Common myeloid progenitor, CD34-positive (primary cell): ENCODE data around the gene GIN1. TPM values are rescaled to one million over a fixed set of nuclear protein-coding genes. Genes with fewer than 3 reads are reported as not detected.
A peak's percentile ranks its signal among the peaks of the same experiment; 100 is the strongest.
"Not testable (repeated sequence)": the region's sequence is repeated elsewhere in the genome, so short reads cannot be mapped to it uniquely, and the experiment has no call there.

Experiments used
- CTCF ChIA-PET: fragments of 350-600 bp; sonication (Branson Sonifier 250); formaldehyde crosslinking; loops from one replicate; lab custom pipeline; 2021; ENCODE audit warnings: antibody characterized with exemption; lab: Charles Lee
- POLR2A ChIA-PET: fragments of 350-600 bp; sonication (Branson Sonifier 250); formaldehyde crosslinking; loops from one replicate; lab custom pipeline; 2021; ENCODE audit warnings: antibody characterized with exemption; lab: Charles Lee
- DNase-seq, 3 donors: peaks; one replicate each; pipeline versions ENCODE4 v3.0.0 to v3.0.0-alpha.2; 2013
- H3K27ac ChIP-seq, 2 experiments: 1 replicate in 1 of 2; 2 replicates in 1 of 2; pipeline ENCODE4 v1.7.0; 2013; ENCODE audit warnings: inconsistent platforms in 2 of 2, low read length in 2 of 2, mild to moderate bottlenecking in 2 of 2, low read depth in 1 of 2, moderate library complexity in 1 of 2; ENCODE audit not compliant: severe bottlenecking in 2 of 2, insufficient read depth in 1 of 2, poor library complexity in 1 of 2
- H3K27me3 ChIP-seq, 5 experiments: replicated peaks in 2 of 5; 1 replicate in 3 of 5; 2 replicates in 2 of 5; pipeline versions ENCODE4 v1.6.1 to v1.7.0; 2013; ENCODE audit warnings: low read length in 4 of 5, mild to moderate bottlenecking in 2 of 5, moderate library complexity in 2 of 5, inconsistent platforms in 1 of 5; ENCODE audit not compliant: insufficient read depth in 5 of 5, control insufficient read depth in 4 of 5
- H3K36me3 ChIP-seq, 4 experiments: 1 replicate in 2 of 4; 2 replicates in 2 of 4; pipeline versions ENCODE4 v1.6.1 to v1.7.0; 2013; ENCODE audit warnings: low read length in 3 of 4, control low read depth in 1 of 4, mild to moderate bottlenecking in 1 of 4; ENCODE audit not compliant: control insufficient read depth in 4 of 4, insufficient read depth in 4 of 4
- H3K4me1 ChIP-seq, 4 experiments: 1 replicate in 3 of 4; 2 replicates in 1 of 4; pipeline versions ENCODE4 v1.6.1 to v1.7.1; 2013; ENCODE audit warnings: low read length in 3 of 4, mild to moderate bottlenecking in 3 of 4, control low read depth in 1 of 4, inconsistent platforms in 1 of 4, moderate library complexity in 1 of 4; ENCODE audit not compliant: control insufficient read depth in 4 of 4, insufficient read depth in 4 of 4; ENCODE audit errors: control extremely low read depth in 1 of 4
- H3K4me3 ChIP-seq, 7 experiments: 1 replicate in 4 of 7; 2 replicates in 3 of 7; pipeline versions ENCODE4 v1.5.1 to v1.7.0; 2013; ENCODE audit warnings: mild to moderate bottlenecking in 7 of 7, low read length in 6 of 7, moderate library complexity in 6 of 7, inconsistent platforms in 2 of 7, low read depth in 2 of 7, control low read depth in 1 of 7; ENCODE audit not compliant: insufficient read depth in 4 of 7, control insufficient read depth in 1 of 7; ENCODE audit errors: extremely low read depth in 1 of 7
- H3K9me3 ChIP-seq, 5 experiments: 1 replicate in 4 of 5; 2 replicates in 1 of 5; pipeline versions ENCODE4 v1.6.1 to v1.7.1; 2013; ENCODE audit warnings: low read length in 4 of 5, mild to moderate bottlenecking in 2 of 5, inconsistent platforms in 1 of 5, low read depth in 1 of 5, moderate library complexity in 1 of 5; ENCODE audit not compliant: control insufficient read depth in 4 of 5, insufficient read depth in 2 of 5; ENCODE audit errors: control extremely low read depth in 1 of 5
- WGBS: methylation state at CpG from one replicate; pipeline ENCODE4 v1.1.5; 2013; ENCODE audit not compliant: insufficient coverage; 5-methylcytosine and 5-hydroxymethylcytosine counted together
- polyA plus RNA-seq: library from polyadenylated mRNA; unstranded; fragments of 120-200 nt; gene quantifications from one replicate; pipeline ENCODE4 v1.2.1, GENCODE V29; 2013

GIN1 gene, protein sequence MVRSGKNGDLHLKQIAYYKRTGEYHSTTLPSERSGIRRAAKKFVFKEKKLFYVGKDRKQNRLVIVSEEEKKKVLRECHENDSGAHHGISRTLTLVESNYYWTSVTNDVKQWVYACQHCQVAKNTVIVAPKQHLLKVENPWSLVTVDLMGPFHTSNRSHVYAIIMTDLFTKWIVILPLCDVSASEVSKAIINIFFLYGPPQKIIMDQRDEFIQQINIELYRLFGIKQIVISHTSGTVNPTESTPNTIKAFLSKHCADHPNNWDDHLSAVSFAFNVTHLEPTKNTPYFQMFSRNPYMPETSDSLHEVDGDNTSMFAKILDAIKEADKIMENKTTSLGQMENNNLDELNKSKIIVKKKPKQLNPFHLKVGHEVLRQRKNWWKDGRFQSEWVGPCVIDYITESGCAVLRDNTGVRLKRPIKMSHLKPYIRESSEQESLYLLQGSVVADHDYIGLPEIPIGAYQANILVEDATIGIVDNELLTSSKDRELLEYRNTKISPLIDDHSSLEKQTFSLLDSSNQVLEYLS
- polyA plus RNA-seq = 4.6 TPM

DNA sequence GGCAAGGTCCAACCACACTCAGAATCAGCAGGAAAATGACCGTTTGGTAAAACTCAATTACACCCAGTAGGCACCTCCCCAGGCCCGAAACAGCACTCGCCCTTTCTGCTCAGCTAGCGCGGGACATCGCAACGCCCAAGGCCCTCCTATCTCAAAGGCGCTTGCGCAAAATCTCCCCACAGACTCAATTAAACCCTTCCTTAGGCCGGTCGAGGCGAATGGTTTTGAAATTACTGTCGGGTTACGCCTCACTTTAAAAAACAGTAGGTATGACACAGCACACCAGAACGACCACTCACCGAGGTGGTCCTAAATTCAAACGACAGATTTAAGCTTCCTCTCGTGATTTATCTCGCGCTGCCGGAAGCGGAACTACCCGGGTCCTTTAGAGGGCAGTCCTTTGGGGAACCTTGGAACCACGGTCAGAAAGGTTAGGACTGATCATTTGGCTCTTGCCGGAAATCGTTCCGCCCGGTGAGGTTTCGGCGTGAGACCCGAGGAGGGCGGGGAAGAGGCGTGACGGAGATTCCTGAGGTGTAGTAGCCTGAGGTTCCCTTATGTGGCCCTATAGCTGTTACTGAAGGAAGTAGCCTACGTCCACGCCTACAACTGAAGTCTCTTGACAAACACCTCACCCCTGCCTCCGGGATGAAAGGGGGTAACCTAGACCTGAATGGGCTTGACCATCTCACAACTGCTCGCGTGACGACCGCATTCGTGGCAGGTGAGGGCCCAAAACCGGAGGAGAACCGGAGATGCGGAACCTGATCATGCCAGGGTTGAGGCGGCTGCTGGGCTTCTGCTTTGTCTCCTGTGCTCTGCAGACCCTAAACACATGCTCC is at the start of gene GIN1, which contains the start of gene PPIP5K2:
GIN1 (minus strand) TSS at position 374 of the 842 bp plus-strand sequence. CDS start 11,431 bp downstream, outside the sequence.
PPIP5K2 (plus strand) TSS at position 537 of the 842 bp plus-strand sequence. CDS start 9,289 bp downstream, outside the sequence.
- Histone ChIP-seq H3K27me3 (no peaks in the 10 kb centered on the region), H3K4me3 (peak within 1 kb of the TSS; percentile 82 to 100 (median 98)), H3K4me1 (peaks cover 14 to 45% (median 33%) of the 10 kb centered on the region in 4 experiments), H3K9me3 (no peaks in the 10 kb centered on the region), H3K27ac (peak within 1 kb of the TSS; percentile 88 to 97), H3K36me3 (peaks cover 0 to 13% (median 3%) of the 10 kb centered on the region in 4 experiments)
- ChIA-PET CTCF (interaction anchor here (0.9 to 2.4 kb wide), 8 partner anchors 10 to 1177 kb away, joined by 3 to 6 read pairs (median 3); partner anchors contain the start of gene SLCO4C1), POLR2A (interaction anchor here (0.6 to 1.2 kb wide), 4 partner anchors 9 to 152 kb away, joined by 3 to 8 read pairs (median 5); no protein-coding TSS in a partner anchor)
- peak; percentile 100 for DNase-seq
- WGBS = under 1% methylated on average over 42 of the region's 46 CpGs

DNA sequence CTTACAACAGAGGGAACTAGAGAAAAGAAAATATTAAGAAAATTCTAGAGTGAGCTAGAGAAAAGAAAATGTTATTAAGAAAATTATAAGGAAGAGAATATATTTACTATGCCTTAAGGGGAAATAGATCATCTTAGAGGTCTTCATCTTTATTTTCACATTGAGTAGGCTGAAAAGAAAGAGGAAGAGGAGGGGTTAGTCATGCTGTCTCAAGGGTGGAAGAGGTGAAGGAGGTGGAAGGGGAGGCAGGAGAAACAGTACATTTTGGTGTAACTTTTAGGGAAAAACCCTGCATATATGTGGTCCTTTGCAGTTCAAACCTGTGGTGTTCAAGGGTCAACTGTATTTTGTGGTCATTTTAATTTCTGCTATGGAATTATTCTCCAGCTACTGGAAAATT is 46.8 kb upstream of the GIN1 start:
- Histone ChIP-seq H3K36me3 (peaks cover 8 to 42% (median 21%) of the 10 kb centered on the region in 4 experiments), H3K27ac (no peak overlapping the region), H3K27me3 (no peaks in the 10 kb centered on the region), H3K9me3 (no peaks in the 10 kb centered on the region), H3K4me1 (no peaks in the 10 kb centered on the region), H3K4me3 (no peak overlapping the region)
- ChIA-PET CTCF (no interaction called here), POLR2A (interaction anchor here (0.7 kb wide), 1 partner anchor 362 kb away, joined by 4 read pairs; no protein-coding TSS in a partner anchor)
- DNase-seq = peak in 2 of 3 donors; percentile 3 to 13

DNA sequence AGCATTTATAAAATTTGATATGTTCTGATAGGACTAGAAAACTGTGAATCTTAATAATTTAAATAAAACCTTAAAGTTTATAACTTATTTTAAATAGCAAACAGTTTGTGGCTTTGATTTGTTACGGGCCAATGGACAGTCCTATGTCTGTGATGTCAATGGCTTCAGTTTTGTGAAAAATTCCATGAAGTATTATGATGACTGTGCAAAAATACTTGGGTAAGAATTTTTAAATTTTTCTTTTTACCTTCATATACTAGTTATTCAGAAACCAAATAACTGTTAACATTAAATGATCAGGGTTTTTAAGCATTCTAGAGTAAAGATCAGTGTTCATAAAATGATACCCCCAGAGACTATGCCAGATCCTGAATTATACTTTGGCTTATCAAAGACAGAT is 31.2 kb upstream of the GIN1 start:
- no peaks in the 10 kb centered on the region for H3K9me3 ChIP-seq
- H3K36me3 ChIP-seq = peaks cover 6 to 39% (median 22%) of the 10 kb centered on the region in 4 experiments
- H3K4me3 ChIP-seq = no peak overlapping the region
- POLR2A ChIA-PET = no interaction called here
- no peaks in the 10 kb centered on the region for H3K27me3 ChIP-seq
- H3K4me1 ChIP-seq = no peaks in the 10 kb centered on the region
- WGBS = no CpG with 5 or more reads among the region's 1 CpG
- no peak overlapping the region for H3K27ac ChIP-seq
- CTCF ChIA-PET = no interaction called here
- no peak for DNase-seq

DNA sequence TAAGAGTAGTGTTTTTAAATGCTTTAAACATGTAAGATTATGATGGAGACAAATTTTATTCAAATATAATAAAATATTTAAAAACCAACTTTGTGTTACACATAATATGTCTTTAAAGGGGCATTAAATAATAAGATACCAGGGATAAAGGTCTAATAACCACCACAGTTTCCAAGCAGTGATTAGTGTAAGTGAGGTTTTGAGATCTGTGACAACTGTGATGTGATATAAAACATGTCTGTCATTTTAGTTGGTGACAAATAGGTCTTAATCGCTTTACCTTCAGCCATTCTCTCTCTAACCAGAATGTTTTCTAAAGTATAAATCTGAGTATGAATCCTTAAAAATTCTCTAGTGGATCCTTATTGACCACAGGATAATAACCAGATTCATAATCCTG is 28.3 kb upstream of the GIN1 start:
- peaks cover 6 to 26% (median 15%) of the 10 kb centered on the region in 4 experiments for H3K36me3 ChIP-seq
- DNase-seq = no peak
- peaks cover 0 to 3% (median 0%) of the 10 kb centered on the region in 4 experiments for H3K4me1 ChIP-seq
- H3K27ac ChIP-seq = no peak overlapping the region
- WGBS = no CpG with 5 or more reads among the region's 1 CpG
- no peaks in the 10 kb centered on the region for H3K27me3 ChIP-seq
- CTCF ChIA-PET = no interaction called here
- H3K9me3 ChIP-seq = no peaks in the 10 kb centered on the region
- POLR2A ChIA-PET = no interaction called here
- no peak overlapping the region for H3K4me3 ChIP-seq

DNA sequence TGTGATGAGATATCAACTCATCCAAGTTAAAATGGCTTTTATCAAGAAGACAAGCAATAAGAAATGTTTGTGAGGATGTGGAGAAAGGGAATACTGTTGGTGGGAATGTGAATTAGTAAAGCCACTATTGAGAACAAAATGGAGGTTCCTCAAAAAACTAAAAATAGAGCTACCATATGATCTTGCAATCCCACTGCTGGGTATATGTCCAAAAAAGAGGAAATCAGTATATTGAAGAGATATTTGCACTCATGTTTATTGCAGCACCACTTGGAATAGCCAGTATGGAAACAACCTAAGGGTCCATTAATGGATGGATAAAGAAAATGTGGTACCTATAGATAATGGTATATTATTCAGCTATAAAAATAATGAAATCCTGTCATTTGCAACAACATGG is 25.3 kb upstream of the GIN1 start:
- no peak overlapping the region for H3K27ac ChIP-seq
- H3K4me1 ChIP-seq = peaks cover 0 to 3% (median 0%) of the 10 kb centered on the region in 4 experiments
- H3K27me3 ChIP-seq = no peaks in the 10 kb centered on the region
- POLR2A ChIA-PET = no interaction called here
- H3K9me3 ChIP-seq = no peaks in the 10 kb centered on the region
- H3K36me3 ChIP-seq = peaks cover 0 to 13% (median 11%) of the 10 kb centered on the region in 4 experiments
- H3K4me3 ChIP-seq = no peak overlapping the region
- CTCF ChIA-PET = no interaction called here
- no peak for DNase-seq

DNA sequence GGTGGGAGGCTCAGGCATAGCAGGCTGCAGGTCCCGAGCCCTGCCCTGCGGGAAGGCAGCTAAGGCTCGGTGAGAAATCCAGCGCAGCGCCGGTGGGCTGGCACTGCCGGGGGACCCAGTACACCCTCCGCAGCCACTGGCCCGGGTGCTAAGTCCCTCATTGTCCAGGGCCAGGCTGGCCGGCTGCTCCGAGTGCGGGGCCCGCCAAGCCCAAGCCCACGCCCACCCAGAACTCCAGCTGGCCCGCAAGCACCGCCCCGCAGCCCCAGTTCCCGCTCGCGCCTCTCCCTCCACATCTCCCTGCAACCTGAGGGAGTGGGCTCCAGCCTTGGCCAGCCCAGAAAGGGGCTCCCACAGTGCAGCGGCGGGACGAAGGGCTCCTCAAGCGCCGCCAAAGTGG is 22.2 kb upstream of the GIN1 start:
- POLR2A ChIA-PET, H3K9me3 ChIP-seq, H3K4me1 ChIP-seq, H3K27ac ChIP-seq, CTCF ChIA-PET, H3K4me3 ChIP-seq, H3K27me3 ChIP-seq, DNase-seq: not testable (repeated sequence)
- peaks cover 4 to 16% (median 11%) of the 10 kb centered on the region in 4 experiments for H3K36me3 ChIP-seq
- 95% methylated on average over 22 of the region's 25 CpGs for WGBS
